ENCODE data around the gene AHI1.

- TF ChIP-seq EZH2 (optimal IDR thresholded peaks at IDR 0.05; ENCODE audit: low read depth, low read length): no peak
- no peak for TF ChIP-seq CTCF (IDR thresholded peaks at IDR 0.05; ENCODE audit: low read length)
- TF ChIP-seq EZH2phosphoT487 (IDR thresholded peaks at IDR 0.05; ENCODE audit: low read length): no peak
Measured at GRCh38 chr6:135397172-135397952, 100.2 kb downstream of the AHI1 start.
